Immature natural killer cell (primary cell): Measurements from ENCODE around the gene GABRG3. TPM values are rescaled to one million over a fixed set of nuclear protein-coding genes. Genes with fewer than 3 reads are reported as not detected.

Source experiments
- DNase-seq, 3 donors: peaks; one replicate each; pipeline ENCODE4 v3.0.0; 2022; ENCODE audit warnings: mixed read lengths in 1 of 3
- H3K27ac Mint-ChIP-seq, 6 donors: one replicate each; pipeline ENCODE4 v1.8.0; 2020; ENCODE audit warnings: mixed read lengths in 6 of 6, mild to moderate bottlenecking in 5 of 6, inconsistent platforms in 4 of 6, moderate library complexity in 3 of 6
- H3K27me3 Mint-ChIP-seq, 3 donors: one replicate each; pipeline ENCODE4 v1.8.0; 2020 to 2021; ENCODE audit warnings: low read depth in 3 of 3, mild to moderate bottlenecking in 3 of 3, mixed read lengths in 3 of 3, moderate library complexity in 3 of 3, inconsistent platforms in 1 of 3
- H3K36me3 Mint-ChIP-seq, 3 donors: one replicate each; pipeline ENCODE4 v1.8.0; 2020; ENCODE audit warnings: mixed read lengths in 3 of 3, inconsistent platforms in 2 of 3, mild to moderate bottlenecking in 2 of 3
- H3K4me1 Mint-ChIP-seq, 2 donors: one replicate each; pipeline ENCODE4 v1.8.0; 2020; ENCODE audit warnings: inconsistent platforms in 2 of 2, mild to moderate bottlenecking in 2 of 2, mixed read lengths in 2 of 2, moderate library complexity in 1 of 2
- H3K4me3 Mint-ChIP-seq, 5 donors: one replicate each; pipeline ENCODE4 v1.8.0; 2020; ENCODE audit warnings: mild to moderate bottlenecking in 5 of 5, mixed read lengths in 5 of 5, inconsistent platforms in 3 of 5, moderate library complexity in 3 of 5
- H3K9me3 Mint-ChIP-seq, 6 donors: one replicate each; pipeline ENCODE4 v1.8.0; 2020; ENCODE audit warnings: mild to moderate bottlenecking in 6 of 6, mixed read lengths in 6 of 6, inconsistent platforms in 4 of 6, moderate library complexity in 3 of 6
- polyA plus RNA-seq, 3 donors: library from polyadenylated mRNA; unstranded; fragments of 300-500 nt; fragmentation: Illumina TruSeq; gene quantifications; one replicate each; pipeline ENCODE4 v1.2.3, GENCODE V29; 2021

Gene GABRG3
- polyA plus RNA-seq, 3 donors from 2014 or later = not detected

DNA sequence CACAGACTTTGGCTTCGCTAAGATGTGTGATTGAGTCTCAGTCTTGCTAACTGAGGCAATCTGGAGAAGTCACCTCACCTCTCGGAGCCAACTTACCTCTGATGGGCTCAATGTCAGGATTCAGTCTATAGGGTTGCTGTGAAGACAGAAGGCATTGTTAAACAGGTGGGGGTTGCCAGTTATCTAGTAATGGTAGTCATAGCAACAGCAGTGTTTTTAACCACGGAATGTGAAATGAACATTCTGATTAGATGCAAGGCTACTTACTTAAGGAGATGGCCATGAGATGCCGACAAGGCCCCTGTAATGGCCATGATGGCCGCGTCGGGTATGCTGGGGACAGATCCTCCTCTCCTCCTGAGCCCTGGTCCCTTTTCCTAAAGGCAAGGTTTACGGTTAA, 243.1 kb downstream of the GABRG3 start:
- no peaks in the 10 kb centered on the region for H3K4me1 Mint-ChIP-seq
- no peak overlapping the region for H3K4me3 Mint-ChIP-seq
- no peak overlapping the region for H3K27ac Mint-ChIP-seq

GRCh38 chr15:27214961-27215360, 244.0 kb downstream of the GABRG3 start:
- no peak for DNase-seq
- Mint-ChIP-seq H3K4me1 (no peaks in the 10 kb centered on the region), H3K27ac (no peak overlapping the region), H3K27me3 (no peaks in the 10 kb centered on the region), H3K36me3 (no peaks in the 10 kb centered on the region), H3K4me3 (no peak overlapping the region), H3K9me3 (peaks cover 17 to 52% (median 27%) of the 10 kb centered on the region in 6 donors)

More for the DNA sequence above, 243.1 kb downstream of the GABRG3 start:
- Mint-ChIP-seq H3K27me3 (no peaks in the 10 kb centered on the region), H3K36me3 (no peaks in the 10 kb centered on the region), H3K9me3 (peaks cover 16 to 47% (median 29%) of the 10 kb centered on the region in 6 donors)
- no peak for DNase-seq

DNA sequence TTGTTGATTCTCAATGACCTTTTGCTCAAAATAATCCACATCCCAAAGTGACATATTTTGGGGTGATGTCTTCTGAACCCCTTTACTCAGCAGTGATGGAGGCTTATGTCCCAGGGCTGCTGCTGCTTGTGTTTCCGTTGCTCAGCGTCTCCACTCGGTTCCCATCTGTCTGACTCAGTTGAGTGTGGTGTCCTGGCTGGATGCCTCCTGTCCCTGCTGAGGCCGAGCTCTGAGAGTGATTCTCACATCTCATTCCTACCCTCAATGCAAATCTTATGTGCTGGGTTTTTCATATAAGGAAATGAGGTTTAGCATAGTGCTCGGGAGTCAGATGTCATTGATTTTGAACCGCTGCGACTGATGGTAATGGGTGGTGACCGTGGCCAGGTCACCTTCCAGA, 247.4 kb downstream of the GABRG3 start:
- Mint-ChIP-seq H3K27ac (no peak overlapping the region), H3K4me3 (no peak overlapping the region), H3K36me3 (no peaks in the 10 kb centered on the region), H3K27me3 (peaks cover 0 to 2% (median 0%) of the 10 kb centered on the region in 3 donors), H3K9me3 (peaks cover 9 to 40% (median 22%) of the 10 kb centered on the region in 6 donors), H3K4me1 (no peaks in the 10 kb centered on the region)
- DNase-seq = no peak

GRCh38 chr15:27219636-27220035, 248.7 kb downstream of the GABRG3 start:
- Mint-ChIP-seq H3K4me1 (no peaks in the 10 kb centered on the region), H3K27ac (no peak overlapping the region), H3K9me3 (peaks cover 10 to 37% (median 23%) of the 10 kb centered on the region in 6 donors), H3K36me3 (no peaks in the 10 kb centered on the region), H3K27me3 (peaks cover 0 to 2% (median 0%) of the 10 kb centered on the region in 3 donors), H3K4me3 (no peak overlapping the region)
- DNase-seq = no peak

GRCh38 chr15:27220199-27220598, 249.2 kb downstream of the GABRG3 start:
- Mint-ChIP-seq H3K27me3 (peaks cover 0 to 2% (median 0%) of the 10 kb centered on the region in 3 donors), H3K4me1 (no peaks in the 10 kb centered on the region), H3K36me3 (no peaks in the 10 kb centered on the region), H3K27ac (no peak overlapping the region), H3K4me3 (no peak overlapping the region), H3K9me3 (peaks cover 11 to 37% (median 23%) of the 10 kb centered on the region in 6 donors)
- no peak for DNase-seq

DNA sequence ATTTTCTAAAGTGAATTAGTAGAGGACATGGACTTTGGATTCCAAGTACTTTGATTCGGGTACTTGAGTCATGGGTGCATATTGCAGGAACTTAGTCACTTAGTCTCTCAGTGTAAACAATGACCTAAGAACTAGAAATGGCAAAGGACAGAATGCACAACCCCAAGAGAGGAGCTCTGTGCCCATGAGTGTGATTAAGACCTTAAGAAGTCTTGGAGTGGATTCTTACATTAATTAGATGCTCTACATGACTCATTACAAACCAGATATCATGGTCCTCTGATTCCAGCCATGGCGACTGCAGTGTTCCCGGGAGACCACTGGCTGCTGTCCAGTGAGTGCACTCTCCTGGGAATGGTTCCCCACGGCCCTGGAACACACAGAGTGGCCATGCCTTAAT, 251.5 kb downstream of the GABRG3 start:
- DNase-seq = no peak
- H3K27me3 Mint-ChIP-seq = peaks cover 0 to 2% (median 0%) of the 10 kb centered on the region in 3 donors
- no peaks in the 10 kb centered on the region for H3K4me1 Mint-ChIP-seq
- no peak overlapping the region for H3K27ac Mint-ChIP-seq
- no peaks in the 10 kb centered on the region for H3K36me3 Mint-ChIP-seq
- no peak overlapping the region for H3K4me3 Mint-ChIP-seq
- peaks cover 12 to 38% (median 16%) of the 10 kb centered on the region in 6 donors for H3K9me3 Mint-ChIP-seq

DNA sequence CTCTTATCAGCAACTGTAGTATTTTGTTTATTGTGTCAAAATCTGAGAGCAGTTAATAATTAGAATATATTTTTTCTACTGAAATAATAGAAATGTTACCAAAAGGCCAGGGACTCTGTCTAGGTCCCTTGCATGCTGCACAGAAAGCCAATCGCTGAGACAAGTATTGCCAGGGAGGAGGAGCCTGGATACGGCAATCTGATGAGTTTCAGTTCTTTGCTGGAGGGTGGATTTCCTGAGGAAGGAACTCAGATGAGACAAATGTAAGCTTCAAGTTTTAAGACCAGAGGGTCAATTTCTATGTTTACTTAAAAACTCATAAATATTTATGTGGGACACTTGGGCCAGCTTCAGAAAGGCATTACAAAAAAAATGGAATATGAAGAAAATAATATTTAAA, 252.2 kb downstream of the GABRG3 start:
- H3K9me3 Mint-ChIP-seq = peaks cover 10 to 38% (median 14%) of the 10 kb centered on the region in 6 donors
- H3K4me3 Mint-ChIP-seq = no peak overlapping the region
- no peaks in the 10 kb centered on the region for H3K36me3 Mint-ChIP-seq
- peaks cover 0 to 2% (median 0%) of the 10 kb centered on the region in 3 donors for H3K27me3 Mint-ChIP-seq
- no peaks in the 10 kb centered on the region for H3K4me1 Mint-ChIP-seq
- DNase-seq = no peak
- H3K27ac Mint-ChIP-seq = no peak overlapping the region

GRCh38 chr15:27231811-27232210, 260.8 kb downstream of the GABRG3 start:
- no peak overlapping the region for H3K4me3 Mint-ChIP-seq
- no peaks in the 10 kb centered on the region for H3K4me1 Mint-ChIP-seq
- no peaks in the 10 kb centered on the region for H3K36me3 Mint-ChIP-seq
- no peak overlapping the region for H3K27ac Mint-ChIP-seq
- no peak for DNase-seq
- peaks cover 0 to 23% (median 7%) of the 10 kb centered on the region in 6 donors for H3K9me3 Mint-ChIP-seq
- no peaks in the 10 kb centered on the region for H3K27me3 Mint-ChIP-seq

- H3K4me1 Mint-ChIP-seq = no peaks in the 10 kb centered on the region
- no peak for DNase-seq
- H3K27ac Mint-ChIP-seq = no peak overlapping the region
- H3K36me3 Mint-ChIP-seq = no peaks in the 10 kb centered on the region
- H3K27me3 Mint-ChIP-seq = peaks cover 0 to 1% (median 0%) of the 10 kb centered on the region in 3 donors
- peaks cover 0 to 23% (median 8%) of the 10 kb centered on the region in 6 donors for H3K9me3 Mint-ChIP-seq
- no peak overlapping the region for H3K4me3 Mint-ChIP-seq
Observed at GRCh38 chr15:27232876-27233275, 261.9 kb downstream of the GABRG3 start.

DNA sequence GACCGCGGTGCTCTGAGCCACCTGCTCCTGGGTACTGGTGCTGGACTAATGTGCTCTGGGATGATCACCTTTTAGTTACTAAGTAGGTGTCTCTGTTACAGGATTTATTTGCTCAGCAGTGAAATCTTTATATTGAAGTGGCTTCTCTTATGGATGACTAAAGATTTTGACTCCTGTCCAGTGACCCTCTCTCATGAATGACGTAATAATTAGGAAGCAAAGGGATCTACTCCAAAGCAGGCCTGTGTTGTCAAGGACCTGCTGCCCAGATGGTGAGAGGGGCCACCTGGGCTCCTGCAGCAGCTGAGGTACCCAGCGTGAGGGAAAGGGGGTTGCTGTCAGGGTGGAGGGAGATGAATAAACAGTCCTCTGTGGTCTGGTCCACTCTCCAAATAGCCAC, 263.6 kb downstream of the GABRG3 start:
- DNase-seq = no peak
- no peaks in the 10 kb centered on the region for H3K4me1 Mint-ChIP-seq
- H3K4me3 Mint-ChIP-seq = no peak overlapping the region
- H3K9me3 Mint-ChIP-seq = peaks cover 0 to 24% (median 9%) of the 10 kb centered on the region in 6 donors
- H3K27me3 Mint-ChIP-seq = peaks cover 0 to 2% (median 0%) of the 10 kb centered on the region in 3 donors
- H3K36me3 Mint-ChIP-seq = no peaks in the 10 kb centered on the region
- no peak overlapping the region for H3K27ac Mint-ChIP-seq

GRCh38 chr15:27235161-27235560, 264.2 kb downstream of the GABRG3 start:
- no peak for DNase-seq
- no peaks in the 10 kb centered on the region for H3K4me1 Mint-ChIP-seq
- H3K27ac Mint-ChIP-seq = no peak overlapping the region
- H3K36me3 Mint-ChIP-seq = no peaks in the 10 kb centered on the region
- no peak overlapping the region for H3K4me3 Mint-ChIP-seq
- H3K9me3 Mint-ChIP-seq = peaks cover 0 to 24% (median 9%) of the 10 kb centered on the region in 6 donors
- peaks cover 0 to 2% (median 0%) of the 10 kb centered on the region in 3 donors for H3K27me3 Mint-ChIP-seq

DNA sequence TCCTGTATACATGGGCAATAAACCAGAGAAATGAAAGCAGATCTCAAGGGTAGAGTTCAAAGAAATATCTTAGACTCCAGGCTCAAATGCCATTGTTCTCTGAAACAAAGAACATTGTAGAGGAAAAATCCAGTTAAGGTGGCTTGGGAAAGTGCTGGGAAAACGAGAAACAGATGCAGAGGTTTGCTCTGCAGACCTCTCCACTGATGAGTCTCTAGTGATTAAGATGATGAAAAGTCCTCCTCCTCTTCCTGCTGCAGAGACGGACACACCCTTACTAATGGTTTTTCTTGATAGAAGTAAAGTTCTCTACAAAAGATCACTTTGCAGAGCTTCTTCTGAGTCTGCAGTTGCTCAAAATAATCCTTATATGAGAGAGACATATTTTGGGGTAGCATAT, 264.7 kb downstream of the GABRG3 start:
- H3K27ac Mint-ChIP-seq = no peak overlapping the region
- H3K27me3 Mint-ChIP-seq = peaks cover 0 to 2% (median 0%) of the 10 kb centered on the region in 3 donors
- no peaks in the 10 kb centered on the region for H3K4me1 Mint-ChIP-seq
- H3K36me3 Mint-ChIP-seq = no peaks in the 10 kb centered on the region
- no peak for DNase-seq
- H3K4me3 Mint-ChIP-seq = no peak overlapping the region
- H3K9me3 Mint-ChIP-seq = peaks cover 0 to 24% (median 9%) of the 10 kb centered on the region in 6 donors

DNA sequence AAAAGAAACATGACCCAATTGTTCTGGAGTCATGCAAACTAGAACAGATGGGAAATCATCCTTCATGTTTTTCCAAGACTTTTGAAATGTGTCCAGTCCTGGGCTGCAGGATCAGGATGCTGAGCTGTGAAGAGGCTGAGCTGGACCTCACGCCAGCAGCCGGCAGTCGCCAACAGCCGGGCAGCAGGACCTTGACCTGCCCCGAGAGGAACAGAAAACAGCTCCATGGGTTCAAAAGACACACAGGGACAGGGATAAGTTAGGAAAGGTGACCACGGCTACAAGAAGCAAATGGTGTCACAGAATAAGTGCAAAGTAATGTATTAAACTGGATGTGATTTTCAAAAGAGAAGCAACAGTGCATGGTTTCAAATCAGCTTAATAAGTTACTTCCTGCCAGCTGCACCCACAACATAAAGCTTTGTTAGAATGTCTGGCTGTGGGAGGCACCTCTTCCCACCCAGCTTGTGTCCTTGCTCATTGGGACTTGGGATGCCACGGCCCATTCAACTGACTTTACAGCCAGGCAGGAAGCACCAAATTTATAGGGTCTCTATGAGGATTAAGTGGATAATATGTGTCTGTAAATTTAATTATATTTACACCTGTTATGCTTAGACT, 266.4 kb downstream of the GABRG3 start:
- DNase-seq = no peak
- H3K4me3 Mint-ChIP-seq = no peak overlapping the region
- H3K27ac Mint-ChIP-seq = no peak overlapping the region
- H3K9me3 Mint-ChIP-seq = peaks cover 0 to 19% (median 7%) of the 10 kb centered on the region in 6 donors
- peaks cover 0 to 2% (median 0%) of the 10 kb centered on the region in 3 donors for H3K27me3 Mint-ChIP-seq
- H3K4me1 Mint-ChIP-seq = no peaks in the 10 kb centered on the region
- no peaks in the 10 kb centered on the region for H3K36me3 Mint-ChIP-seq

DNA sequence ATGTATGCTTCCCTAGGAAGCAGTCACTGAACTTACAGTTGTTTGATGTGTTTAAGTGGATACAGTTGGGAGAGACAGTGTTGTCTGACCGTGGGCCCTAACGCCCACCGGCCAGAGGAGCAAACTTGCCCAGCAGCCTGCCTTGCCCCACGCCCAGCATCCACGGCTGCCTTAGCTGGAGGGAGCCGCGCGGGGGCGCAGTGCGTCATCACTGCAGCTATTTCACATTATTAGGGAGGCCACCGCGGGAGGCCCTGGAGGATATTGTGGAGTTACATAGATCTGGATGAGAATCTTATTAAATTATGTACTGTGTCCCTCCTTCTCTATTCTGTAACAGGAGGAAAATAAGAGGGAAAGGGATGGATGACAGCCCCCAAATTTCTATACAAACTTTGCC, 267.2 kb downstream of the GABRG3 start:
- Mint-ChIP-seq H3K4me1 (no peaks in the 10 kb centered on the region), H3K4me3 (no peak overlapping the region), H3K9me3 (peaks cover 0 to 23% (median 10%) of the 10 kb centered on the region in 6 donors), H3K36me3 (no peaks in the 10 kb centered on the region), H3K27me3 (peaks cover 0 to 2% (median 0%) of the 10 kb centered on the region in 3 donors), H3K27ac (no peak overlapping the region)
- DNase-seq = no peak
